ENCODE data around the gene USP17L15. TPM values are rescaled to one million over a fixed set of nuclear protein-coding genes. Genes with fewer than 3 reads are reported as not detected.
"Not testable (repeated sequence)": the region's sequence is repeated elsewhere in the genome, so short reads cannot be mapped to it uniquely, and the experiment has no call there.

USP17L15 gene
- total and polyA plus RNA-seq, 2 donors: 0.02 TPM; not detected in 1

GRCh38 chr4:9247953-9248680 lies 13.9 kb downstream of the USP17L15 start, which contains the start of gene USP17L18:
Gene USP17L18, plus strand, starts transcription at chr4:9248630. Its CDS starts 0 bp downstream, at chr4:9248630.
- H3K36me3 ChIP-seq (ENCODE audit: control insufficient read depth in 2 of 2, insufficient read depth in 2 of 2, low read length in 1 of 2); H3K4me3 ChIP-seq (ENCODE audit: low read length in 2 of 2); H3K27me3 ChIP-seq (ENCODE audit: control insufficient read depth in 2 of 2, insufficient read depth in 1 of 2, low read length in 1 of 2); H3K9me3 ChIP-seq (ENCODE audit: control insufficient read depth in 2 of 2, insufficient read depth in 1 of 2, low read length in 1 of 2); H3K27ac ChIP-seq (ENCODE audit: low read depth in 1 of 2, low read length in 1 of 2); H3K4me1 ChIP-seq (ENCODE audit: control insufficient read depth in 2 of 2, insufficient read depth in 2 of 2, low read length in 2 of 2): not testable (repeated sequence)
- 85% methylated on average over 14 of the region's 26 CpGs for WGBS
- DNase-seq (ENCODE audit: low read depth in 6 of 9, low spot score in 9 of 9): peak in 3 of 9 donors; percentile 0 to 2 (median 0)

- H3K36me3 ChIP-seq (ENCODE audit: control insufficient read depth in 2 of 2, insufficient read depth in 2 of 2, low read length in 1 of 2); H3K9me3 ChIP-seq (ENCODE audit: control insufficient read depth in 2 of 2, insufficient read depth in 1 of 2, low read length in 1 of 2); H3K27ac ChIP-seq (ENCODE audit: low read depth in 1 of 2, low read length in 1 of 2); DNase-seq (ENCODE audit: low read depth in 6 of 9, low spot score in 9 of 9); H3K4me1 ChIP-seq (ENCODE audit: control insufficient read depth in 2 of 2, insufficient read depth in 2 of 2, low read length in 2 of 2); H3K4me3 ChIP-seq (ENCODE audit: low read length in 2 of 2); H3K27me3 ChIP-seq (ENCODE audit: control insufficient read depth in 2 of 2, insufficient read depth in 1 of 2, low read length in 1 of 2): not testable (repeated sequence)
- no CpG with 5 or more reads among the region's 13 CpGs for WGBS
These were observed 18.9 kb downstream of the USP17L15 start, which contains the start of gene USP17L19 for GRCh38 chr4:9253078-9253477. Gene USP17L19, plus strand, starts transcription at chr4:9253378. Its CDS starts 0 bp downstream, at chr4:9253378.

GRCh38 chr4:9257824-9258223 lies 23.6 kb downstream of the USP17L15 start, which contains the start of gene USP17L20:
Gene USP17L20, plus strand, starts transcription at chr4:9258124. Its CDS starts 0 bp downstream, at chr4:9258124.
- H3K4me3 ChIP-seq (ENCODE audit: low read length in 2 of 2); DNase-seq (ENCODE audit: low read depth in 6 of 9, low spot score in 9 of 9); H3K9me3 ChIP-seq (ENCODE audit: control insufficient read depth in 2 of 2, insufficient read depth in 1 of 2, low read length in 1 of 2); H3K27me3 ChIP-seq (ENCODE audit: control insufficient read depth in 2 of 2, insufficient read depth in 1 of 2, low read length in 1 of 2); H3K36me3 ChIP-seq (ENCODE audit: control insufficient read depth in 2 of 2, insufficient read depth in 2 of 2, low read length in 1 of 2); H3K4me1 ChIP-seq (ENCODE audit: control insufficient read depth in 2 of 2, insufficient read depth in 2 of 2, low read length in 2 of 2); H3K27ac ChIP-seq (ENCODE audit: low read depth in 1 of 2, low read length in 1 of 2): not testable (repeated sequence)
- no CpG with 5 or more reads among the region's 15 CpGs for WGBS

DNA sequence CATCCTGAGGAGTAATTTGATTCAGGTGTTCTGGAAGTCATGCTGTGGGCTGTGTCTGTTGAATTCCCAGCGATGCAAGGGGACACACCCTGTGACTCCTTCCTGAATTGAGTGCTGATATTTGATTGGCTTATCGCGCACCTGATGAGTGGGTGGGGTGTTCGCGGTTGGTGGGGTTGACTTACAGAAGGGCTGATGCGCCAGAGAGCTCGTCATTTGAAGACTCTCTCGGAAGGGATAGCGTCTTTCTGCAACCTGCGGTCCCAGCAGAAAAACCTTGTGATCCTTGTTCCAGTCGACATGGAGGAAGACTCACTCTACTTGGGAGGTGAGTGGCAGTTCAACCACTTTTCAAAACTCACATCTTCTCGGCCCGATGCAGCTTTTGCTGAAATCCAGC lies 28.4 kb downstream of the USP17L15 start, which contains the start of gene USP17L21:
TSS of gene USP17L21 (plus strand) at position 301 of the 400 bp plus-strand sequence. CDS start at position 301, 0 bp downstream.
- not testable (repeated sequence) for H3K4me3 ChIP-seq (ENCODE audit: low read length in 2 of 2); H3K9me3 ChIP-seq (ENCODE audit: control insufficient read depth in 2 of 2, insufficient read depth in 1 of 2, low read length in 1 of 2); H3K36me3 ChIP-seq (ENCODE audit: control insufficient read depth in 2 of 2, insufficient read depth in 2 of 2, low read length in 1 of 2); H3K4me1 ChIP-seq (ENCODE audit: control insufficient read depth in 2 of 2, insufficient read depth in 2 of 2, low read length in 2 of 2); DNase-seq (ENCODE audit: low read depth in 6 of 9, low spot score in 9 of 9); H3K27ac ChIP-seq (ENCODE audit: low read depth in 1 of 2, low read length in 1 of 2); H3K27me3 ChIP-seq (ENCODE audit: control insufficient read depth in 2 of 2, insufficient read depth in 1 of 2, low read length in 1 of 2)
- no CpG with 5 or more reads among the region's 13 CpGs for WGBS

GRCh38 chr4:9267319-9267718 lies 33.1 kb downstream of the USP17L15 start, which contains the start of gene USP17L22:
Gene USP17L22, plus strand, starts transcription at chr4:9267619. Its CDS starts 0 bp downstream, at chr4:9267619.
- not testable (repeated sequence) for H3K27ac ChIP-seq (ENCODE audit: low read depth in 1 of 2, low read length in 1 of 2); H3K4me1 ChIP-seq (ENCODE audit: control insufficient read depth in 2 of 2, insufficient read depth in 2 of 2, low read length in 2 of 2); H3K27me3 ChIP-seq (ENCODE audit: control insufficient read depth in 2 of 2, insufficient read depth in 1 of 2, low read length in 1 of 2); H3K4me3 ChIP-seq (ENCODE audit: low read length in 2 of 2); DNase-seq (ENCODE audit: low read depth in 6 of 9, low spot score in 9 of 9); H3K36me3 ChIP-seq (ENCODE audit: control insufficient read depth in 2 of 2, insufficient read depth in 2 of 2, low read length in 1 of 2); H3K9me3 ChIP-seq (ENCODE audit: control insufficient read depth in 2 of 2, insufficient read depth in 1 of 2, low read length in 1 of 2)
- no CpG with 5 or more reads among the region's 15 CpGs for WGBS

DNA sequence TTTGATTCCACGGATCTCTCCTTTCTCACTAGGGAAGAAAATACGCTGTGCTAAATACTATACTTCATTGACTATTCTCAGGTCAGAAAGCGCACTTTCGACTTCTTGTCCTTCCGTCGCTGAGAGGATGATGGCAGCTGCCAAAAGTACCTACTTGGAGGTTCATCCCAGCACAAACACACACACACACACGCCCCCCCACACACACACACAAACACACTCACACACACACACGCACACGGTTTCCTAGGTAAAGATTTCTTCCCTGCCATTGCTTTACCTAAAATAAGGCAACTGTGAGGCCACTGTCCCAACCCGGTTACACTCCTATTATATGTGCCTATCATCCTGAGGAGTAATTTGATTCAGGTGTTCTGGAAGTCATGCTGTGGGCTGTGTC lies 37.5 kb downstream of the USP17L15 start:
- not testable (repeated sequence) for H3K27ac ChIP-seq (ENCODE audit: low read depth in 1 of 2, low read length in 1 of 2); H3K4me3 ChIP-seq (ENCODE audit: low read length in 2 of 2); H3K9me3 ChIP-seq (ENCODE audit: control insufficient read depth in 2 of 2, insufficient read depth in 1 of 2, low read length in 1 of 2); H3K4me1 ChIP-seq (ENCODE audit: control insufficient read depth in 2 of 2, insufficient read depth in 2 of 2, low read length in 2 of 2); H3K36me3 ChIP-seq (ENCODE audit: control insufficient read depth in 2 of 2, insufficient read depth in 2 of 2, low read length in 1 of 2); DNase-seq (ENCODE audit: low read depth in 6 of 9, low spot score in 9 of 9); H3K27me3 ChIP-seq (ENCODE audit: control insufficient read depth in 2 of 2, insufficient read depth in 1 of 2, low read length in 1 of 2)
- WGBS: 92% methylated on average over 5 of the region's 10 CpGs

Other genes with a start within 250 kb of the USP17L15 start
- gene FAM90A26, start 64.0 kb upstream of the USP17L15 start, total RNA-seq: not detected
- gene FAM90A26, start 64.0 kb upstream of the USP17L15 start, polyA plus RNA-seq: 0.02 TPM
- gene USP17L10, start 23.7 kb upstream of the USP17L15 start, total RNA-seq: not detected
- gene USP17L10, start 23.7 kb upstream of the USP17L15 start, polyA plus RNA-seq: not detected
- not detected for gene USP17L11, start 19.0 kb upstream of the USP17L15 start, total RNA-seq
- not detected for gene USP17L11, start 19.0 kb upstream of the USP17L15 start, polyA plus RNA-seq
- not detected for gene USP17L12, start 14.2 kb upstream of the USP17L15 start, total RNA-seq
- not detected for gene USP17L12, start 14.2 kb upstream of the USP17L15 start, polyA plus RNA-seq
- not detected for gene USP17L13, start 9.5 kb upstream of the USP17L15 start, total RNA-seq
- gene USP17L13, start 9.5 kb upstream of the USP17L15 start, polyA plus RNA-seq: not detected
- not detected for gene USP17L17, start 9.5 kb downstream of the USP17L15 start, total RNA-seq
- gene USP17L17, start 9.5 kb downstream of the USP17L15 start, polyA plus RNA-seq: not detected
- gene USP17L18, start 14.2 kb downstream of the USP17L15 start, total RNA-seq: not detected
- gene USP17L18, start 14.2 kb downstream of the USP17L15 start, polyA plus RNA-seq: not detected
- gene USP17L19, start 19.0 kb downstream of the USP17L15 start, total RNA-seq: not detected
- gene USP17L19, start 19.0 kb downstream of the USP17L15 start, polyA plus RNA-seq: not detected
- gene USP17L20, start 23.7 kb downstream of the USP17L15 start, total RNA-seq: not detected
- gene USP17L20, start 23.7 kb downstream of the USP17L15 start, polyA plus RNA-seq: not detected
- not detected for gene USP17L21, start 28.5 kb downstream of the USP17L15 start, total RNA-seq
- not detected for gene USP17L21, start 28.5 kb downstream of the USP17L15 start, polyA plus RNA-seq
- gene USP17L22, start 33.2 kb downstream of the USP17L15 start, total RNA-seq: not detected
- gene USP17L22, start 33.2 kb downstream of the USP17L15 start, polyA plus RNA-seq: not detected
- not detected for gene USP17L24, start 90.8 kb downstream of the USP17L15 start, total RNA-seq
- not detected for gene USP17L24, start 90.8 kb downstream of the USP17L15 start, polyA plus RNA-seq
- not detected for gene USP17L25, start 95.5 kb downstream of the USP17L15 start, total RNA-seq
- gene USP17L25, start 95.5 kb downstream of the USP17L15 start, polyA plus RNA-seq: not detected
- gene USP17L26, start 100.3 kb downstream of the USP17L15 start, total RNA-seq: not detected
- gene USP17L26, start 100.3 kb downstream of the USP17L15 start, polyA plus RNA-seq: not detected
- not detected for gene USP17L5, start 105.0 kb downstream of the USP17L15 start, total RNA-seq
- not detected for gene USP17L5, start 105.0 kb downstream of the USP17L15 start, polyA plus RNA-seq
- gene USP17L27, start 109.8 kb downstream of the USP17L15 start, total RNA-seq: not detected
- gene USP17L27, start 109.8 kb downstream of the USP17L15 start, polyA plus RNA-seq: not detected
- gene USP17L28, start 114.5 kb downstream of the USP17L15 start, total RNA-seq: not detected
- gene USP17L28, start 114.5 kb downstream of the USP17L15 start, polyA plus RNA-seq: not detected
- not detected for gene USP17L29, start 119.3 kb downstream of the USP17L15 start, total RNA-seq
- gene USP17L29, start 119.3 kb downstream of the USP17L15 start, polyA plus RNA-seq: not detected
- gene USP17L30, start 128.7 kb downstream of the USP17L15 start, total RNA-seq: not detected
- gene USP17L30, start 128.7 kb downstream of the USP17L15 start, polyA plus RNA-seq: not detected
- not detected for gene DEFB131A, start 210.0 kb downstream of the USP17L15 start, total RNA-seq
- gene DEFB131A, start 210.0 kb downstream of the USP17L15 start, polyA plus RNA-seq: not detected